Loucy (cell line): ENCODE measurements around the gene CETN2.

Experiments
- H2AFZ ChIP-seq: fragments of 200-600 bp; sonication (generic); 2 replicates; pipeline ENCODE4 v1.6.0; 2016; ENCODE audit warnings: antibody characterized with exemption, mild to moderate bottlenecking, low read length, moderate library complexity
- H3F3A ChIP-seq: fragments of 200-600 bp; 2 replicates; pipeline ENCODE4 v1.6.0; 2016; ENCODE audit warnings: antibody characterized with exemption, low read depth, mild to moderate bottlenecking
- H3K27me3 ChIP-seq: fragments of 200-600 bp; sonication (generic); 2 replicates; pipeline ENCODE4 v1.6.1; 2014; ENCODE audit warnings: low read length, mild to moderate bottlenecking; ENCODE audit not compliant: insufficient read depth, poor library complexity, severe bottlenecking
- H3K36me3 ChIP-seq: fragments of 200-600 bp; sonication (generic); 2 replicates; pipeline ENCODE4 v1.6.1; 2016; ENCODE audit warnings: low read length; ENCODE audit not compliant: insufficient read depth
- H3K4me1 ChIP-seq: fragments of 200-600 bp; sonication (generic); 2 replicates; pipeline ENCODE4 v1.5.1; 2014; ENCODE audit warnings: low read length, mild to moderate bottlenecking; ENCODE audit not compliant: insufficient read depth, poor library complexity, severe bottlenecking
- H3K4me2 ChIP-seq: fragments of 200-600 bp; sonication (generic); 2 replicates; pipeline ENCODE4 v1.6.0; 2014; ENCODE audit warnings: antibody characterized with exemption, low read length, low read depth, mild to moderate bottlenecking; ENCODE audit not compliant: poor library complexity, severe bottlenecking
- H3K4me3 ChIP-seq: fragments of 200-600 bp; sonication (generic); 2 replicates; pipeline ENCODE4 v1.5.1; 2014; ENCODE audit warnings: low read length, mild to moderate bottlenecking, mixed read lengths; ENCODE audit not compliant: poor library complexity, severe bottlenecking
- H3K79me2 ChIP-seq: fragments of 200-600 bp; sonication (generic); 2 replicates; pipeline ENCODE4 v1.6.1; 2014; ENCODE audit warnings: low read length; ENCODE audit not compliant: insufficient read depth
- H3K9ac ChIP-seq: fragments of 200-600 bp; sonication (generic); 2 replicates; pipeline ENCODE4 v1.6.0; 2014; ENCODE audit warnings: mild to moderate bottlenecking, low read depth, low read length, moderate library complexity; ENCODE audit not compliant: poor library complexity, severe bottlenecking
- H3K9me2 ChIP-seq: fragments of 200-600 bp; sonication (generic); replicated peaks from 2 replicates; pipeline ENCODE4 v1.6.1; 2016; ENCODE audit warnings: low read depth, low read length, mixed read lengths
- H3K9me3 ChIP-seq: fragments of 200-600 bp; sonication (generic); 2 replicates; pipeline ENCODE4 v1.6.1; 2014; ENCODE audit warnings: mild to moderate bottlenecking, antibody characterized with exemption, low read length, low read depth; ENCODE audit not compliant: insufficient read depth
- H4K20me1 ChIP-seq: fragments of 200-600 bp; sonication (generic); 2 replicates; pipeline ENCODE4 v1.6.0; 2014; ENCODE audit warnings: antibody characterized with exemption, low read length, mild to moderate bottlenecking; ENCODE audit not compliant: insufficient read depth, poor library complexity, severe bottlenecking
- CTCF ChIP-seq: fragments of 200-600 bp; sonication (generic); conservative IDR thresholded peaks from 2 replicates; pipeline ENCODE4 v1.5.1; 2014; ENCODE audit warnings: mild to moderate bottlenecking, antibody characterized with exemption, low read length
- EZH2phosphoT487 ChIP-seq: fragments of 200-600 bp; IDR thresholded peaks from 2 replicates; pipeline ENCODE4 v1.6.1; 2018; ENCODE audit warnings: antibody characterized with exemption, mild to moderate bottlenecking, moderate library complexity, borderline replicate concordance

Gene CETN2

GRCh38 chrX:152869972-152870371 lies 39.4 kb upstream of the CETN2 start:
- peaks cover 34% of the 10 kb centered on the region; the same call in 1 of the 2 replicates for H3K36me3 ChIP-seq

GRCh38 chrX:152866386-152866785 lies 35.8 kb upstream of the CETN2 start:
- peaks cover 59% of the 10 kb centered on the region; the same call in 1 of the 2 replicates for H3K36me3 ChIP-seq
- H3K9me2 ChIP-seq, result no peaks in the 10 kb centered on the region
- no peaks in the 10 kb centered on the region for H3F3A ChIP-seq
- H3K4me1 ChIP-seq, result no peaks in the 10 kb centered on the region
- no peak overlapping the region for H3K9ac ChIP-seq
- no peaks in the 10 kb centered on the region for H3K27me3 ChIP-seq
- no peaks in the 10 kb centered on the region for H4K20me1 ChIP-seq
- no peak overlapping the region for H3K4me3 ChIP-seq
- H2AFZ ChIP-seq, result no peak overlapping the region
- H3K9me3 ChIP-seq, result no peaks in the 10 kb centered on the region
- no peak overlapping the region for H3K4me2 ChIP-seq
- no peaks in the 10 kb centered on the region for H3K79me2 ChIP-seq
- TF ChIP-seq CTCF (no peak), EZH2phosphoT487 (no peak)

More at GRCh38 chrX:152869972-152870371, 39.4 kb upstream of the CETN2 start:
- no peak overlapping the region for H3K9ac ChIP-seq
- H2AFZ ChIP-seq, result no peak overlapping the region
- H3K4me3 ChIP-seq, result no peak overlapping the region
- H3K79me2 ChIP-seq, result no peaks in the 10 kb centered on the region
- no peak overlapping the region for H3K4me2 ChIP-seq
- H3K27me3 ChIP-seq, result no peaks in the 10 kb centered on the region
- no peaks in the 10 kb centered on the region for H4K20me1 ChIP-seq
- no peaks in the 10 kb centered on the region for H3K9me2 ChIP-seq
- no peaks in the 10 kb centered on the region for H3F3A ChIP-seq
- no peaks in the 10 kb centered on the region for H3K4me1 ChIP-seq
- TF ChIP-seq CTCF (no peak), EZH2phosphoT487 (no peak)
- H3K9me3 ChIP-seq, result no peaks in the 10 kb centered on the region

GRCh38 chrX:152865232-152865920 lies 34.8 kb upstream of the CETN2 start:
- Histone ChIP-seq H3K4me2 (no peak overlapping the region), H4K20me1 (no peaks in the 10 kb centered on the region), H3K4me3 (no peak overlapping the region), H3K27me3 (no peaks in the 10 kb centered on the region), H3K9me3 (no peaks in the 10 kb centered on the region), H3K4me1 (no peaks in the 10 kb centered on the region), H2AFZ (no peak overlapping the region), H3F3A (no peaks in the 10 kb centered on the region), H3K36me3 (peaks cover 63% of the 10 kb centered on the region; the same call in 1 of the 2 replicates), H3K79me2 (no peaks in the 10 kb centered on the region), H3K9ac (no peak overlapping the region), H3K9me2 (no peaks in the 10 kb centered on the region)
- TF ChIP-seq EZH2phosphoT487 (no peak), CTCF (no peak)
